ENCODE measurements around the gene PIGU. TPM values are rescaled to one million over a fixed set of nuclear protein-coding genes. Genes with fewer than 3 reads are reported as not detected.

PIGU gene
- total and polyA plus RNA-seq, 12 donors = 11.0 to 23.8 (median 14.6) TPM

DNA sequence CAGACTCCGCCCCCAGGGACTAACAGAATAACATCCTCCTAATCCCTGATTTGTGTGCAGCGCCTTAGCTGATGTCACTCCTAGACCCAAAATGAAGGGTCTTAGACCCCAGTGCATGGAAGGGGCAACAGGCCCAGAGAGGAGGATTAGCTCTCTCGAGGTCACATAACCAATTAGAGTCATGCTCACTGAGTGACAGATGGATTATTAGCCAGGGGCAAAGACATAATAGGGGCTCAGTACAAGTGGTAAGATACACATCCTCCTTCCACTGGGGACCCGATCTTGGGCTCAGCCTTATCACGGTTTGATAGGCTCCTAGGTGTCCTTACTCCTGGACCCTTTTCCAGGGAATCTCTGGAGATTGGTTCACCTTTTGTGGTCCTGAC is 28.1 kb upstream of the PIGU start:
- intact Hi-C loops (cut with DNase I) = loop anchor here in 9 of 10 donors (2.0 to 10.0 kb wide), 11 partner anchors 28 to 393 kb away; partner anchors contain the start of genes MAP1LC3A (in 1 of the 9) and PIGU (in 1 of the 9)
- Histone ChIP-seq H3K9me3 (no peaks in the 10 kb centered on the region), H3K27ac (peak overlapping the region; percentile 98 to 100 (median 100)), H3K4me1 (peaks cover 5 to 57% (median 43%) of the 10 kb centered on the region in 9 donors), H3K4me3 (peak overlapping the region; percentile 58 to 91 (median 79)), H3K36me3 (no peaks in the 10 kb centered on the region), H3K27me3 (no peaks in the 10 kb centered on the region)
- 19 to 27% methylated on average over 5 of the region's 5 CpGs for WGBS, 2 donors
- DNase-seq (no peak), ATAC-seq (no peak)
- TF ChIP-seq, protein P1, sequence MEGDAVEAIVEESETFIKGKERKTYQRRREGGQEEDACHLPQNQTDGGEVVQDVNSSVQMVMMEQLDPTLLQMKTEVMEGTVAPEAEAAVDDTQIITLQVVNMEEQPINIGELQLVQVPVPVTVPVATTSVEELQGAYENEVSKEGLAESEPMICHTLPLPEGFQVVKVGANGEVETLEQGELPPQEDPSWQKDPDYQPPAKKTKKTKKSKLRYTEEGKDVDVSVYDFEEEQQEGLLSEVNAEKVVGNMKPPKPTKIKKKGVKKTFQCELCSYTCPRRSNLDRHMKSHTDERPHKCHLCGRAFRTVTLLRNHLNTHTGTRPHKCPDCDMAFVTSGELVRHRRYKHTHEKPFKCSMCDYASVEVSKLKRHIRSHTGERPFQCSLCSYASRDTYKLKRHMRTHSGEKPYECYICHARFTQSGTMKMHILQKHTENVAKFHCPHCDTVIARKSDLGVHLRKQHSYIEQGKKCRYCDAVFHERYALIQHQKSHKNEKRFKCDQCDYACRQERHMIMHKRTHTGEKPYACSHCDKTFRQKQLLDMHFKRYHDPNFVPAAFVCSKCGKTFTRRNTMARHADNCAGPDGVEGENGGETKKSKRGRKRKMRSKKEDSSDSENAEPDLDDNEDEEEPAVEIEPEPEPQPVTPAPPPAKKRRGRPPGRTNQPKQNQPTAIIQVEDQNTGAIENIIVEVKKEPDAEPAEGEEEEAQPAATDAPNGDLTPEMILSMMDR (IDR thresholded peaks at IDR 0.05) = no peak

DNA sequence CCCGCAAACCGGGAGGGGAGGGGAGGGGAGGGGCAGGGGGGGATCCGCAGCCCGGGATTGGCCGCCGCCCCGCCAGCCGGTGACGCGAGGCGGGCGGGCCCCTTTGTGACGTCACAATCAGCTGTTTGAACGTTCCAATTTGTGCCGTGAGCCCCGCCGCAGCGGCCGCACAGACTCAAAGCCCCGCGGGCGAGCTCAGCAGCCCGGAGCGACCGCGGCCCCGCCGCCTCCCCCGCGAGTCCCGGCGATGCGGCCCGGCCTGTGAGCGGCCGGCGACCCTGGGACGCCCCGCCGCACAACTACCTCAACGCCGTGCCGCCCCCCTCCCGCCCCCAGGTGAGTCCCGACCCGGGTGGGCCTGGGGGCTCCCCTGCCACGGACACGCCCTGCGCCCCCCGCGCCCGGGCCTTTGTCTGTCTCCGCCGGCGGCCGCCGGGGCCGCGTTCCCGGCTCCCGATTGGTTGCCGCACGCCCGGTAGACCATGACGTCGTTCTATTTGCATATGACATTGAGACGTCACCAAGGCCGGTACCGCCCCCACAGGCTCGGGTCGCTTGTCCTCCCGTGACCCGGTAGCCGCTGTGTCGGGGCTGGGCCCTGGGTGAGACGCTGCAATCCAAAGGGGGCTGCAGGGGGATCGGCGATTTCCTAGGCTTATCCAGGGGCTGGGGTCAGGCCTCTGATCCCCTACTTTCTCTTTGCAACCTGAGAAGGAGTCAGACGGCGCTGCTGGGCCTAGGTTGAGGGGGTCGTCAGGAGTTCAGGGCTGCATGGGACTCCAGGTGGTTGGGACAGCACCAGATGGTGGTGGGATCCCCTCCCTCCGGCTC is 27.5 kb upstream of the PIGU start, which contains the start of gene TP53INP2:
Gene TP53INP2, plus strand, starts transcription at position 168 of the 831 bp plus-strand sequence. CDS start 4,396 bp downstream, outside the sequence.
- peaks cover 5 to 53% (median 43%) of the 10 kb centered on the region in 9 donors for H3K4me1 ChIP-seq
- TF ChIP-seq, protein P1 (IDR thresholded peaks at IDR 0.05) = no peak

DNA sequence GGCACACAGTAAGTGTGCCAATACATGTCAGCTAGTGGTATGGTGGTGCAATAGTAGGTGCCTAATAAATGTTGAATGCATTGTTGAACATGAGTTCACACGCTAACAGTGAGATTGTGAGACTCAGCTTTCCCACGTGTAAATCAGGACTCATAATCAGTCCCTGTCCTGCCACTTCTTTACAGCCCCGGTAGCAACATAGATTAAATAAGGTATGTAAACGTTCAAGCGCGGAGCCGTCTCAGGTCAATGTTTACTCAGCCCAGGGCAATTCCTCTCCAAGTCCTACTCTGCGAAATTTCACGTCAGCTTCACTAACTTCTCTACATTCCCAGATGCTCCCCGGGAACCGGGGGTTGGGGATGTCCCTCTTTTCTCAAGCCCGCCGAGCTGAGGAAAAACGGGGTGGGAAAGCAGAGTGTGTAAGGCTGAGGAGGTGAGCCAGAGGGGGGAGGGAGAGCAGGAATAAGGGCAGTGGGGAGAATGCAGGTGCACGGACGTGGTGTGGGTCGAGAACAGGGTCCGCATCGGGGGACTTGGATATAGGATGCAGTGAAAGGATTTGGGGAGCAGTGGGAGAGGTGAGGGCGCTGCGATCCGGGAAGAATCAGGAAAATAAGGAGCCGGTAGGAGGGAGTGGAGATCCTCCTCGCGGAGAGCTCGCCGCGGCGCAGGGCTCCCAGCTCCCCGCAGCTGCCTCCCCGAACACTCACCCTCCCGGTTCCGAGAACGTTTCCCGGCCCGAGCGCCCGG is 26.7 kb upstream of the PIGU start:
- Histone ChIP-seq H3K27me3 (no peaks in the 10 kb centered on the region), H3K4me1 (peaks cover 3 to 49% (median 40%) of the 10 kb centered on the region in 9 donors), H3K27ac (peak overlapping the region; percentile 98 to 100 (median 100)), H3K4me3 (peak overlapping the region; percentile 58 to 91 (median 79)), H3K9me3 (no peaks in the 10 kb centered on the region), H3K36me3 (no peaks in the 10 kb centered on the region)
- TF ChIP-seq, protein P1 (IDR thresholded peaks at IDR 0.05) = no peak
- intact Hi-C loops (cut with DNase I) = loop anchor here in 6 of 10 donors (1.0 to 10.0 kb wide), 7 partner anchors 26 to 389 kb away; partner anchors contain the start of gene PIGU (in 2 of the 6)
- 1% methylated on average over 37 to 38 of the region's 38 CpGs for WGBS, 2 donors
- peak in 5 of 8 donors; percentile 0 to 4 (median 0) for ATAC-seq
- DNase-seq = peak in 1 of 2 donors; percentile 22

More for the DNA sequence above, 27.5 kb upstream of the PIGU start, which contains the start of gene TP53INP2:
- no peaks in the 10 kb centered on the region for H3K27me3 ChIP-seq
- intact Hi-C loops (cut with DNase I) = loop anchor here in 9 of 10 donors (1.0 to 10.0 kb wide), 12 partner anchors 27 to 392 kb away; partner anchors contain the start of genes PIGU (in 2 of the 9) and MAP1LC3A (in 1 of the 9)
- DNase-seq = peak; percentile 94 to 96
- peak within 1 kb of the TSS; percentile 98 to 100 (median 100) for H3K27ac ChIP-seq
- H3K4me3 ChIP-seq = peak within 1 kb of the TSS; percentile 58 to 91 (median 79)
- WGBS, 2 donors = 0 to 1% methylated on average over 64 to 81 of the region's 82 CpGs
- no peaks in the 10 kb centered on the region for H3K36me3 ChIP-seq
- no peaks in the 10 kb centered on the region for H3K9me3 ChIP-seq
- ATAC-seq = peak; percentile 79 to 88 (median 86)

DNA sequence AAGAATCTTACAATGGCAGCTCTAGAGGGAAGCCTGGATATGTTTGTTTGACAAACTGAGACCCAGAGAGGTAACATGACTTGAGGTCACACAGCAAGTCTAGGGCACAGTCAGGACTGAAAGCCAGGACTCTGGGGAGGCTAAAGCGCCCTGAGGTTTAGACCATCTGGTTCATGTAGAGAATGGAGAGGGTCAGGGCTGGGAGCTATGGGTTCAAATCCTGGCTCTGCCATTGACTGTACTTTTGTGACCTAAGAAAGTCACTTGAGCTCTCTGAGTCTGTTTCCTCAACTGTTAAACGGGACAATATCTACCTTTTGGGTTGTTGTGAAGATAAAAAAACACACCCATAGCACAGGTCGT is 26.1 kb upstream of the PIGU start:
- H3K27me3 ChIP-seq = no peaks in the 10 kb centered on the region
- peak overlapping the region in 4 of 10 donors; percentile 98 to 100 (median 100) for H3K27ac ChIP-seq
- peak overlapping the region in 6 of 10 donors; percentile 58 to 91 (median 72) for H3K4me3 ChIP-seq
- 43 to 50% methylated on average over 3 of the region's 3 CpGs for WGBS, 2 donors
- no peaks in the 10 kb centered on the region for H3K9me3 ChIP-seq
- no peaks in the 10 kb centered on the region for H3K36me3 ChIP-seq
- ATAC-seq (no peak), DNase-seq (no peak)
- intact Hi-C loops (cut with DNase I) = loop anchor here in 5 of 10 donors (5.0 to 10.0 kb wide), 4 partner anchors 118 to 388 kb away; no protein-coding TSS in a partner anchor
- TF ChIP-seq, protein P1 (IDR thresholded peaks at IDR 0.05) = no peak
- H3K4me1 ChIP-seq = peaks cover 3 to 43% (median 34%) of the 10 kb centered on the region in 9 donors

Data from heart right ventricle (tissue), 16 donors.